ENCODE results near the gene AQP12A. TPM values are rescaled to one million over a fixed set of nuclear protein-coding genes. Genes with fewer than 3 reads are reported as not detected.

The AQP12A gene
- total RNA-seq, 2 experiments from 2014 or later: not detected

- peaks cover 0 to 20% of the 10 kb centered on the region in 2 experiments for H3K9me3 ChIP-seq (ENCODE audit: control insufficient read depth in 1 of 2, insufficient read depth in 1 of 2, low read length in 2 of 2)
- H3K36me3 Mint-ChIP-seq (ENCODE audit: low read depth): no peaks in the 10 kb centered on the region
- H3K4me3 Mint-ChIP-seq: no peak overlapping the region
- H3K27ac Mint-ChIP-seq: no peak overlapping the region
- ChIA-PET POLR2A (no interaction called here), CTCF (no interaction called here)
- H3K36me3 ChIP-seq (ENCODE audit: insufficient read depth, low read length): no peaks in the 10 kb centered on the region
- H3K9me3 Mint-ChIP-seq: no peaks in the 10 kb centered on the region
- H3K27me3 Mint-ChIP-seq: no peaks in the 10 kb centered on the region
- DNase-seq (no peak), ATAC-seq (ENCODE audit: poor library complexity) (no peak)
- no peaks in the 10 kb centered on the region for H3K27me3 ChIP-seq (ENCODE audit: control insufficient read depth in 1 of 2, insufficient read depth in 2 of 2, low read length in 2 of 2)
- TF ChIP-seq, protein P1, sequence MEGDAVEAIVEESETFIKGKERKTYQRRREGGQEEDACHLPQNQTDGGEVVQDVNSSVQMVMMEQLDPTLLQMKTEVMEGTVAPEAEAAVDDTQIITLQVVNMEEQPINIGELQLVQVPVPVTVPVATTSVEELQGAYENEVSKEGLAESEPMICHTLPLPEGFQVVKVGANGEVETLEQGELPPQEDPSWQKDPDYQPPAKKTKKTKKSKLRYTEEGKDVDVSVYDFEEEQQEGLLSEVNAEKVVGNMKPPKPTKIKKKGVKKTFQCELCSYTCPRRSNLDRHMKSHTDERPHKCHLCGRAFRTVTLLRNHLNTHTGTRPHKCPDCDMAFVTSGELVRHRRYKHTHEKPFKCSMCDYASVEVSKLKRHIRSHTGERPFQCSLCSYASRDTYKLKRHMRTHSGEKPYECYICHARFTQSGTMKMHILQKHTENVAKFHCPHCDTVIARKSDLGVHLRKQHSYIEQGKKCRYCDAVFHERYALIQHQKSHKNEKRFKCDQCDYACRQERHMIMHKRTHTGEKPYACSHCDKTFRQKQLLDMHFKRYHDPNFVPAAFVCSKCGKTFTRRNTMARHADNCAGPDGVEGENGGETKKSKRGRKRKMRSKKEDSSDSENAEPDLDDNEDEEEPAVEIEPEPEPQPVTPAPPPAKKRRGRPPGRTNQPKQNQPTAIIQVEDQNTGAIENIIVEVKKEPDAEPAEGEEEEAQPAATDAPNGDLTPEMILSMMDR (IDR thresholded peaks at IDR 0.05): no peak
- no peak overlapping the region for H3K27ac ChIP-seq (ENCODE audit: low read depth in 1 of 2, low read length in 2 of 2)
- no peaks in the 10 kb centered on the region for H3K4me1 ChIP-seq (ENCODE audit: insufficient read depth, low read length)
- intact Hi-C loops (cut with DNase I, micrococcal nuclease): no loop called here
- no peaks in the 10 kb centered on the region for H3K4me1 Mint-ChIP-seq (ENCODE audit: low read depth)
- no peak overlapping the region for H3K4me3 ChIP-seq (ENCODE audit: low read length)
Observed at GRCh38 chr2:240721596-240722180, 30.0 kb downstream of the AQP12A start.

DNA sequence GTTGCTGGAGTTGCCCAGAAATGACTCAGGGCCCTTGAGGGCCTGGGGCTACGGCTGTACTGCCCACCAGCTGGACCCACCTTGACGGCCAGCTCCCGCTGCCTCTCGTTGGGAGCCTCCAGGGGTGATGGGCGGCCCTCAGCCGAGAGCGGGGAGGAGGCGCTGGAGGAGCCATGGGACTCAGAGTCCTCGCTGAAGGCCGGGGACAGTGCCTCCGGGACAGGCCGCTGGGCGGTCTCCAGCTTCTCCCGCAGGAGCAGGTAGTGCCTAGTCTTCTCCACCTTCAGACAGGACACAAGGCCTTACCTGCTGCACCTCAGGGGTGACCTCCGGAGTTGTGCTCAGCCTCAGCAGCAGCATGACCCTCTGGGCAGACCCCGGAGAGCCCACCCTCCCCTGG is 30.7 kb downstream of the AQP12A start:
- POLR2A ChIA-PET: no interaction called here
- Mint-ChIP-seq H3K4me1 (ENCODE audit: low read depth) (no peaks in the 10 kb centered on the region), H3K27ac (no peak overlapping the region), H3K9me3 (no peaks in the 10 kb centered on the region), H3K4me3 (no peak overlapping the region), H3K27me3 (no peaks in the 10 kb centered on the region), H3K36me3 (ENCODE audit: low read depth) (no peaks in the 10 kb centered on the region)
- Histone ChIP-seq H3K4me1 (ENCODE audit: insufficient read depth, low read length) (no peaks in the 10 kb centered on the region), H3K36me3 (ENCODE audit: insufficient read depth, low read length) (no peaks in the 10 kb centered on the region), H3K27ac (ENCODE audit: low read depth in 1 of 2, low read length in 2 of 2) (no peak overlapping the region), H3K4me3 (ENCODE audit: low read length) (no peak overlapping the region), H3K9me3 (ENCODE audit: control insufficient read depth in 1 of 2, insufficient read depth in 1 of 2, low read length in 2 of 2) (peaks cover 0 to 16% of the 10 kb centered on the region in 2 experiments), H3K27me3 (ENCODE audit: control insufficient read depth in 1 of 2, insufficient read depth in 2 of 2, low read length in 2 of 2) (no peaks in the 10 kb centered on the region)
- ATAC-seq (ENCODE audit: poor library complexity) (no peak), DNase-seq (no peak)
- CTCF ChIA-PET: no interaction called here
- intact Hi-C loops (cut with DNase I, micrococcal nuclease): no loop called here
- TF ChIP-seq, protein P1 (IDR thresholded peaks at IDR 0.05): no peak

DNA sequence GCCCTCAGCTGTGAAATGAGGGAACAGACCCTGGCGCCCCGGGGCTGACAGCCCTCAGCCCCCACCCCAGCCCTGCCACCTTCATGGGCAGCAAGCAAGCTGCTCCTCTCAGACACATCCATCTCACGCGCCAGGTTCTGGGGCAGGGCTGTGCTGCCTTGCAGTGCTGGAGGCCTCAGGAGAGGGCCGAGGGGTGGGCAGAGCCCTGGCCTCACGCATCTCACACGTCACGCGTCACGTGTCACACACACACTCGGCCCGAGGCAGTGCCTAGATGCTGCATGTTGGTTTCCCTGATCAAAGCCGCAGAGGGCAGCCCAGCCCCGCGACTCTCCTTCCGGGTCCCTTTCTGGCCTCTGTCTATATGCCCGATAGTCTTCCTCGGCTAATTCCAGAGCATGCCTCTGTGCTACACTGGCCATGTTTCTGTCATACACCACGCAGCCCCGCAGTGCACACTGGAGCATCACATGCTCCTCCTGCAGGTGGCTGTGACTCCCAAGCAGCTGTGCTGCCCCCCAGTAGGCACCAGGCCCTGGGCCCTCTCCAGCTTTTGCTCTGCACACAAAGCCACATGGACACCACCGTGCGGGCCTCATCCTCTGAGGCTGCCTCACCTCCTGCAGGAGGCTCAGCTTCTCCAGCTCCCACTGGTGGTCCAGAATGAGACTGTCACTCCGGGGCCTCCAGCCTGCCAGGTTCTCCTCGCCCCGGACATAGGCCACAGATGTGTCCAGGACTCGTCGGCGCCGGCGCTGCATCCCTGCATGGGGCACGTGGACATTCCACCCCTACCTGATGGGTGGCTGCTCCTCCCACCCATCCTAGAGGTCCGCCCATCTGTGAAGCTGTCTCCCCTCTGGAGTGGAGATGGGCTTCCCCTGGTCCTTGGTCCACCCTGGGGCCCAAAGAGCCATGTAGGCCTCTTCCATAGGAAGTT is 31.4 kb downstream of the AQP12A start:
- TF ChIP-seq, protein P1 (IDR thresholded peaks at IDR 0.05): no peak
- H3K4me1 Mint-ChIP-seq (ENCODE audit: low read depth): no peaks in the 10 kb centered on the region
- H3K36me3 Mint-ChIP-seq (ENCODE audit: low read depth): no peaks in the 10 kb centered on the region
- H3K27ac Mint-ChIP-seq: no peak overlapping the region
- CTCF ChIA-PET: no interaction called here
- POLR2A ChIA-PET: no interaction called here
- no peaks in the 10 kb centered on the region for H3K27me3 Mint-ChIP-seq
- no peaks in the 10 kb centered on the region for H3K4me1 ChIP-seq (ENCODE audit: insufficient read depth, low read length)
- H3K27ac ChIP-seq (ENCODE audit: low read depth in 1 of 2, low read length in 2 of 2): no peak overlapping the region
- H3K9me3 Mint-ChIP-seq: no peaks in the 10 kb centered on the region
- ATAC-seq (ENCODE audit: poor library complexity) (no peak), DNase-seq (no peak)
- no peaks in the 10 kb centered on the region for H3K27me3 ChIP-seq (ENCODE audit: control insufficient read depth in 1 of 2, insufficient read depth in 2 of 2, low read length in 2 of 2)
- H3K9me3 ChIP-seq (ENCODE audit: control insufficient read depth in 1 of 2, insufficient read depth in 1 of 2, low read length in 2 of 2): peaks cover 0 to 10% of the 10 kb centered on the region in 2 experiments
- no peaks in the 10 kb centered on the region for H3K36me3 ChIP-seq (ENCODE audit: insufficient read depth, low read length)
- H3K4me3 ChIP-seq (ENCODE audit: low read length): no peak overlapping the region
- intact Hi-C loops (cut with DNase I, micrococcal nuclease): no loop called here
- H3K4me3 Mint-ChIP-seq: no peak overlapping the region
